Spleen (tissue), 11 donors: ENCODE measurements around the gene ATP1A1. TPM values are rescaled to one million over a fixed set of nuclear protein-coding genes. Genes with fewer than 3 reads are reported as not detected.

Source experiments
- DNase-seq: peaks from one replicate; pipeline ENCODE4 v3.0.0-alpha.2; 2020
- H3K27ac ChIP-seq, 8 donors: fragments of 200-600 bp; sonication (generic) in 7 of 8; 1 replicate in 4 of 8; 2 replicates in 4 of 8; pipeline versions ENCODE4 v1.5.0 to v1.8.0; 2016 to 2021; ENCODE audit warnings: inconsistent platforms in 4 of 8, mild to moderate bottlenecking in 4 of 8, moderate library complexity in 1 of 8
- H3K27me3 ChIP-seq, 7 donors: fragments of 200-600 bp; sonication (generic) in 6 of 7; replicated peaks in 1 of 7; 1 replicate in 4 of 7; 2 replicates in 3 of 7; pipeline versions ENCODE4 v1.5.0 to v1.8.0; 2016 to 2021; ENCODE audit warnings: inconsistent platforms in 3 of 7, mild to moderate bottlenecking in 1 of 7
- H3K36me3 ChIP-seq, 6 donors: fragments of 200-600 bp; sonication (generic) in 5 of 6; 1 replicate in 4 of 6; 2 replicates in 2 of 6; pipeline versions ENCODE4 v1.5.0 to v1.8.0; 2016 to 2021; ENCODE audit warnings: inconsistent platforms in 2 of 6
- H3K4me1 ChIP-seq, 6 donors: fragments of 200-600 bp; sonication (generic) in 5 of 6; 1 replicate in 3 of 6; 2 replicates in 3 of 6; pipeline versions ENCODE4 v1.5.0 to v1.8.0; 2016 to 2021; ENCODE audit warnings: inconsistent platforms in 3 of 6
- H3K4me3 ChIP-seq, 8 donors: fragments of 200-600 bp; sonication (generic) in 7 of 8; 1 replicate in 4 of 8; 2 replicates in 4 of 8; pipeline versions ENCODE4 v1.5.0 to v1.8.0; 2016 to 2021; ENCODE audit warnings: inconsistent platforms in 4 of 8, mild to moderate bottlenecking in 4 of 8, moderate library complexity in 2 of 8
- H3K9me3 ChIP-seq, 8 donors: fragments of 200-600 bp; sonication (generic) in 7 of 8; 1 replicate in 4 of 8; 2 replicates in 4 of 8; pipeline versions ENCODE4 v1.5.0 to v1.8.0; 2016 to 2021; ENCODE audit warnings: inconsistent platforms in 4 of 8
- CTCF ChIP-seq, 11 experiments: fragments of 200-600 bp in 7 of 11; fragments of 450-650 bp in 4 of 11; sonication (generic) in 4 of 11; IDR thresholded peaks in 8 of 11; conservative IDR thresholded peaks in 3 of 11; 1 replicate in 7 of 11; 2 replicates in 4 of 11; pipeline versions ENCODE4 v1.4.0 to v1.8.0; 2016 to 2021; ENCODE audit warnings: antibody characterized with exemption in 11 of 11, inconsistent platforms in 4 of 11, mild to moderate bottlenecking in 1 of 11
- POLR2A ChIP-seq, 3 donors: fragments of 450-650 bp; IDR thresholded peaks; one replicate each; pipeline ENCODE4 v1.5.1; 2017; ENCODE audit warnings: antibody characterized with exemption in 3 of 3, mild to moderate bottlenecking in 1 of 3
- POLR2AphosphoS5 ChIP-seq, 3 donors: sonication (generic); formaldehyde crosslinking; IDR thresholded peaks; one replicate each; pipeline ENCODE4 v1.5.1; 2017; ENCODE audit warnings: antibody characterized with exemption in 3 of 3
- WGBS, 5 donors: extraction: QIAGEN DNeasy Blood & Tissue Kit in 3 of 5; methylation state at CpG; one replicate each; pipeline versions ENCODE4 v1.1.5 to v1.1.7; 2013 to 2018; 5-methylcytosine and 5-hydroxymethylcytosine counted together
- intact Hi-C: fragments of 100-400 bp; cut with DNase I; formaldehyde crosslinking; loops from one replicate; pipeline ENCODE4 v1.15.0; 2023; ENCODE audit warnings: low total_unique reads
- polyA plus RNA-seq, 3 donors: library from polyadenylated mRNA; stranded (reverse); fragments of 200-250 nt; gene quantifications; one replicate each; pipeline ENCODE4 v1.2.1, GENCODE V29; 2013
- total RNA-seq, 7 donors: library from RNA; depleted of rRNA in 3 of 7; stranded (reverse); fragments of >200 nt in 3 of 7; fragmentation: NEBNext Ultra II Directional in 4 of 7; extraction: Animal tissue kit (Norgen Biotek cat#: 25700) in 4 of 7; gene quantifications; one replicate each; pipeline versions ENCODE4 v1.1.0 to v1.2.1, GENCODE V29; 2016 to 2021
- donor health status: healthy with polysubstance abuse.
- donor health status: DM: no; HTN: no; CAD: no; lungs with moderate emphysema.
- donor health status: DM: no; HTN: no; CAD: no.
- donor health status: Bipolar disorder and iron deficiency.
- donor health status: healthy.
- donor health status: DM: no; HTN: no; CAD: no.
- donor health status: DM: yes; HTN: yes; CAD: no.

The ATP1A1 gene
- total and polyA plus RNA-seq, 10 donors = 34.5 to 209 (median 130) TPM

GRCh38 chr1:116412480-116412798 lies 39.4 kb downstream of the ATP1A1 start:
- TF ChIP-seq CTCF (IDR thresholded peaks at IDR 0.05 in 8 of 11, conservative IDR thresholded peaks at IDR 0.05 in 3 of 11) (no peak), POLR2A (IDR thresholded peaks at IDR 0.05) (no peak), POLR2AphosphoS5 (IDR thresholded peaks at IDR 0.05) (no peak)
- Histone ChIP-seq H3K27me3 (no peaks in the 10 kb centered on the region), H3K4me3 (no peak overlapping the region), H3K36me3 (peaks cover 0 to 29% (median 0%) of the 10 kb centered on the region in 6 donors), H3K9me3 (no peaks in the 10 kb centered on the region), H3K4me1 (peaks cover 2 to 19% (median 12%) of the 10 kb centered on the region in 6 donors), H3K27ac (no peak overlapping the region)
- intact Hi-C loops = no loop called here
- WGBS, 5 donors = 90 to 98% (median 94%) methylated on average over 2 of the region's 2 CpGs
- DNase-seq = no peak

- intact Hi-C loops = no loop called here
- WGBS, 5 donors = 87 to 94% (median 91%) methylated on average over 3 of the region's 3 CpGs
- peaks cover 0 to 24% (median 0%) of the 10 kb centered on the region in 6 donors for H3K36me3 ChIP-seq
- no peak overlapping the region for H3K4me3 ChIP-seq
- H3K27ac ChIP-seq = no peak overlapping the region
- DNase-seq = no peak
- H3K4me1 ChIP-seq = peaks cover 7 to 24% (median 17%) of the 10 kb centered on the region in 6 donors
- no peaks in the 10 kb centered on the region for H3K9me3 ChIP-seq
- no peaks in the 10 kb centered on the region for H3K27me3 ChIP-seq
- TF ChIP-seq POLR2A (IDR thresholded peaks at IDR 0.05) (no peak), POLR2AphosphoS5 (IDR thresholded peaks at IDR 0.05) (no peak)
Measured at GRCh38 chr1:116412898-116413297, 39.9 kb downstream of the ATP1A1 start.

- DNase-seq = no peak
- Histone ChIP-seq H3K4me3 (no peak overlapping the region), H3K9me3 (no peaks in the 10 kb centered on the region), H3K27ac (no peak overlapping the region), H3K4me1 (peaks cover 9 to 28% (median 21%) of the 10 kb centered on the region in 6 donors), H3K36me3 (peaks cover 0 to 19% (median 0%) of the 10 kb centered on the region in 6 donors), H3K27me3 (no peaks in the 10 kb centered on the region)
- WGBS, 5 donors = 74 to 96% (median 91%) methylated on average over 2 of the region's 2 CpGs
- TF ChIP-seq POLR2AphosphoS5 (IDR thresholded peaks at IDR 0.05) (no peak), CTCF (IDR thresholded peaks at IDR 0.05 in 8 of 11, conservative IDR thresholded peaks at IDR 0.05 in 3 of 11) (no peak), POLR2A (IDR thresholded peaks at IDR 0.05) (no peak)
- intact Hi-C loops = no loop called here
Measured at GRCh38 chr1:116413414-116413813, 40.4 kb downstream of the ATP1A1 start.

GRCh38 chr1:116414364-116414763 lies 41.3 kb downstream of the ATP1A1 start:
- H3K36me3 ChIP-seq = peaks cover 0 to 10% (median 0%) of the 10 kb centered on the region in 6 donors
- H3K4me1 ChIP-seq = peaks cover 14 to 38% (median 27%) of the 10 kb centered on the region in 6 donors
- H3K9me3 ChIP-seq = no peaks in the 10 kb centered on the region
- H3K27ac ChIP-seq = no peak overlapping the region
- no peaks in the 10 kb centered on the region for H3K27me3 ChIP-seq
- no peak for TF ChIP-seq CTCF (IDR thresholded peaks at IDR 0.05 in 8 of 11, conservative IDR thresholded peaks at IDR 0.05 in 3 of 11)
- WGBS, 5 donors = 94 to 97% (median 95%) methylated on average over 3 of the region's 3 CpGs
- intact Hi-C loops = no loop called here
- DNase-seq = no peak
- H3K4me3 ChIP-seq = no peak overlapping the region

GRCh38 chr1:116415200-116415698 lies 42.2 kb downstream of the ATP1A1 start:
- no peak for DNase-seq
- Histone ChIP-seq H3K27ac (no peak overlapping the region), H3K36me3 (peaks cover 0 to under 1% (median 0%) of the 10 kb centered on the region in 6 donors), H3K4me3 (no peak overlapping the region), H3K4me1 (peaks cover 14 to 39% (median 27%) of the 10 kb centered on the region in 6 donors), H3K9me3 (no peaks in the 10 kb centered on the region), H3K27me3 (no peaks in the 10 kb centered on the region)
- intact Hi-C loops = no loop called here
- TF ChIP-seq POLR2AphosphoS5 (IDR thresholded peaks at IDR 0.05) = no peak
- no peak for TF ChIP-seq POLR2A (IDR thresholded peaks at IDR 0.05)
- TF ChIP-seq CTCF (IDR thresholded peaks at IDR 0.05 in 8 of 11, conservative IDR thresholded peaks at IDR 0.05 in 3 of 11) = no peak
- WGBS, 5 donors = 88 to 98% (median 95%) methylated on average over 3 of the region's 3 CpGs
